NCI-H510A treated with DMSO at 0.1 percent for 48 hours (cell line): ENCODE measurements around the gene CRB2.

Experiments
- DNase-seq: peaks from one replicate; lab custom pipeline; 2025; lab: John Stamatoyannopoulos, UW

Gene CRB2

DNA sequence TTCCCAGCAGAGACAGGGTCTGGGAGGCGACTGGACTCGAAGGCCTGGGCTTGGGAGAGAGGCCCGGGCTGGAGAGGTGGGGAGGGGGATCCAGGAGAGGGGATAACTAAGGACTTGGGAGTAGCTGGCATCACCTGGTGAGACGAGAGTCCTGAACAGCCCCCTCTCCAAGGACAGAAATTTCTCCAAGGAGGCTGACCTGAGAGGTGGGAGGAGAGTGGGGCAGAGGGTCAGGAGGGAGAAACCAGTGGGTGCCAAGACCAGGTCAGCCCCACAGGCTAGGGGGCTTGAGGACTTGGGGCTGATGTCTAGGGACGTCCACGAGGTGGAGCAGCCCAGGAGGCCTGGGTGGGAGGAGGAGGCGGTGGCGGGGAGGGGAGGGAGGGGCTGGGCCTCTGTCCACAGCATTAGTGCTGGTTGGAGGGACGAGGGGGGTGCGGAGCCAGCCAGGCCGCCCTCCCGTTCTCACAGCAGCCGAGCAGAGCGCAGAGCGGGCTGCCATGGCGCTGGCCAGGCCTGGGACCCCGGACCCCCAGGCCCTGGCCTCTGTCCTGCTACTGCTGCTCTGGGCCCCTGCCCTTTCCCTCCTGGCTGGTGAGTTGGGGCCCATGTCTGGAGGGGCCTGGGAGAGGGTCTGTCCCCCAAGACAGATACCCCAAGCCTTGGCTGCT is at the start of gene CRB2:
Gene CRB2 (plus strand): TSS at position 437 of the 671 bp plus-strand sequence. CDS start 64 bp downstream, at position 501.
- peak; percentile 37 for DNase-seq

DNA sequence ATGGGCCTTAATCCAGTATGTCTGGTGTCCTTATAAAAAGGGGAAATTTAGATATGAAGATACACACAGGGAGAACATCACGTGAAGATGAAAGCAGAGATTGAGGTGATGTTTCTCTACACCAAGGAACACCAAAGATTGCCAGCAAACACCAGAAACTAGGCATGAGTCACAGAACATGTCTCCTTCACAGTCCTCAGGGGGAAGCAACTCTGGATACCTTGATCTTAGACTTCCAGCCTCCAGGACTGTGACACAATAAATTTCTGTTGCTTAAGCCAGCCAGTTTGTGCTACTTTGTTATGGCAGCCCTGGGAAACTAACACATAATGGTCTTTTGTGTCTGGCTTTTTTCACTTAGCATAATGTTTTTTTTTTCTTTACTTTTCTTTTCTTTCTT is 46.4 kb upstream of the CRB2 start:
- DNase-seq = no peak

DNA sequence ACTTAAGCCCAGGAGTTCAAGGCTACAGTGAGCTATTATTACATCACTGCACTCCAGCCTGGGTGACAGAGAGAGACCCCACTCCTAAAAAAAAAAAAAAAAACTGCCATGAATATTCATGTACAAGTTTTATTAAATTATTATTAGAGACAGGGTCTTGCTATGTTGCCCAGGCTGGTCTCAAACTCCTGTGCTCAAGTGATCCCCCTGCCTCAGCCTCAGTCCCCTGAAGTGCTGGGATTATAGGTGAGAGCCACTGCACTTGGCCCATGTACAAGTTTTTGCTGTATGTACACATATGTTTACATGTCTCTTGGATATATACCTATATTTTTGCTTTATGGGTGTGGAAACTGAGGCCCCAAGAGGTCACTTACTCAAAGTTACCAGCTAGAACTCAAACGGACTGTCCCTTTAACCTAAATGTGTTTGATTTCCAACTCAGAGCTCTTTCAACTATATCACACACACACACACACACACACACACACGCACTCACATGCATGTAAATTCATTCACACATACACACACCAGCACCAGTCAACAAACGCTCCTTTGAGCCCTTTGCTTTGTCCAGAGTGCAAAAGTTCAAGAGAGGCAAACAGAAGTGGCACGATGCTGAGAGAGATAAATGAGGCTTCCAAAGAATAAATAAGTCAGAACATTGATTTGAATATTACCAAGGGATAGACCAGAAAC is 45.3 kb upstream of the CRB2 start:
- DNase-seq = no peak

DNA sequence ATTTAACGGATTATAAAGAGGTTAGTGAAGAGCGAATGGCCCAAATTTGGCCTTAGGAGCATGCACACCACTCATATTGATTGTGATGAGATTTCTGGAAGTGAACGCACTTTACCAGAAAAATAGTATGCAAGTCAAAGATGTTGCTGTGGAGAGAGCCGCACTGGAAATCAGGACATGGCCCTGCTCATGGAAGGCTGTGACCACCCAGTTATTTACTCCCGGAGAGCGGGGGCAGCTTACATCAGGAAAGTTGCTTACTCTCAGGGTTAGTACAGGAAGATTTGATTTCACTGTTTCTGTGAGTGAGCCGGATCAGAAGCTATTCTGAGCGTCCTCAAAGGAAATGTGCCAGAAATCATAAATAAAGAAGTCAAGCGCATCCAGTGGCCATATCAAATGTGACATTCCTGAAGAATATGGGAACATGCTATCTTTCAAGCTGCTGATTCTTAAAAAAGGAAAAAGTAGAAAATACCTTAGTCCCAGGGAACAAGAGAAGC is 44.7 kb upstream of the CRB2 start:
- DNase-seq = no peak

DNA sequence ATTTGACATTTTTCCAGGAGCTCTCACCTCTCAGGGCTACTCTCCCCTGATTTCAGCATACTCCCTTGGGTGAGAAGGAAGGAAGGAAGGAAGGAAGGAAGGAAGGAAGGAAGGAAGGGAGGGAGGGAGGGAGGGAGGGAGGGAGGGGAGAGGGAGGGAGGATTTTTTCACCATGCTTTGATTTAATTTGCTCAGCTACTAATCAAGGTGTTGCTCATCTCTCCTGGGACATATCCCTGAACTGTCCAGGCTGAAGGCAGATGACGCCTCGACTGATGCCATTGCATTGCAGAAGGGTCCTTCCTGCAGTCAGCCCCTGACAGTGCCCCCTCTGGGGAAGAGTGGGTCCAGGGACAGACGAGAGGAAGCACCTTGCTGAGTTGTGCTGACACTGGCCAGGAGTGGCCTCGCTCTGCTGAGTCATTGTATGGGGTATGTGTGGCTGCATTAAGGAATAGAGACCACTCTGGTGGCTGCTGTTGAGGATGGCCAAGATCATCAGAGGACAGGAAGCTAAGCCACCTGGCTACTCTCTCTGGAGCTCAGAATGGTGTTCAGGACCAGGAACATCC is 43.6 kb upstream of the CRB2 start:
- no peak for DNase-seq

DNA sequence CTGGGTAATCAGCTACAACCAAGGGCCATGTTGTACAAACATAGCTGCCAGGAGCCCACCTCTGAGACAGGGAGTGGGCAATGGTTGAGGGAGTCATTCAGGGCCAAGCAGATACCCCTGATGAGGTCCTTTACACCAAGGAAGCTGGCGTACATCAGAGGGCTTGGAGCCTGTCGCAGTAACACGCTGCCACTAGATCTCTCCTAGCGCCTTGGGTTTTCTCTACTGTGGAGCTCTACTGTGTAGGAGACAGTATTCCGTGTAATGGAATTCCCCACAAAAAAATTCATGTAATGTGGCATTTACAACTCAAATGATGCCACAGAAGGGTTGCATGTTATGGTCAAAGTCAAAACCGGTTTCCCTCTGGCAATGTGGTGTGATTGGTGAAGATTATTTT is 41.4 kb upstream of the CRB2 start:
- no peak for DNase-seq

DNA sequence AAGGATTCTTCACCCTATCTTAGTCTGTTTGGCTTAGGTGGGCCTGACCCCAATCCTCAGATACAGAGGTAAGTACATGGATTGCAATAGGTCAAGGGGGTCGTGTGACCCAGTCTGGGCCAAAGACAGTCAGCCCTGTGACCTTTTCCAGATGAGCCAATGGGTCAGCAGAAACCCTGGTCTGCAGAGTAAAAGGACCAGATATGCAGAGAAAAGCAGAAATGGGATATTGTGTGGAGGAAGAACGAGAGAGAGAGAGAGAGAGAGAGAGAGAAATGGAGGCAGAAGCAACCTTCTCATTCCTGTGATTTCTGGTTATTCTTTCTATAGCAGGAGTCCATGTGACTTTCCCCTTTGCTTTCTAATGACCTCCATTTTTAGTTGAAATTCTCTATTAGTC is 40.4 kb upstream of the CRB2 start:
- no peak for DNase-seq

DNA sequence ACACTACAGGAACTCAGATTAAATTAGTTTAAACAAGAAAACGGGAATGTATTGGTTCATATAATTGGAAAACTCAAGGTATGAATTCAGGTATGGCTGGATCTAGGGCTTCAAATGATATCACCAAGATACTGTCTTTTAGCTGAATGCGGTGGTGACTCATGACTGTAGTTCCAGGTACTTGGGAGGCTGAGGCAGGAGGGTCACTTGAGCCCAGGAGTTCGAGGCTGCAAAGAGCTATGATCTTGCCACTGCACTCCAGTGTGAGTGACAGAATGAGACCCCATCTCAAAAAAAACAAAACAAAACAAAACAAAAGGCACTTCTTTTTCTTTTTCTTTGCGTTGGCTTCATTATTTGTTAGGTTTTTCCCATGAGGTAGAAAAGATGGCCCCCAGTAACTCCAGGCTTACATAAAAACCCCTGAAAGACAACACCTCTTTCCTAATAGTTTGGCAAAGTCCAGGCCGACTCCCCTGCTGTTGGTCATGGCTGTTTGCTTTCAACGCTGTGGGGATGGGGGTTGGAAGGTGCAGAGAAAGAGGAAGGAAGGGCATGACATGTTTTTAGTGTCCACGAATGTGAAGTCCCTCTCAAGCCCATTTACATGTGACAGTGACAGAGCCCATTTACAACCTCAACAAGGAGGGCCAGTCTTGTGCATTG is 39.8 kb upstream of the CRB2 start:
- DNase-seq = no peak

DNA sequence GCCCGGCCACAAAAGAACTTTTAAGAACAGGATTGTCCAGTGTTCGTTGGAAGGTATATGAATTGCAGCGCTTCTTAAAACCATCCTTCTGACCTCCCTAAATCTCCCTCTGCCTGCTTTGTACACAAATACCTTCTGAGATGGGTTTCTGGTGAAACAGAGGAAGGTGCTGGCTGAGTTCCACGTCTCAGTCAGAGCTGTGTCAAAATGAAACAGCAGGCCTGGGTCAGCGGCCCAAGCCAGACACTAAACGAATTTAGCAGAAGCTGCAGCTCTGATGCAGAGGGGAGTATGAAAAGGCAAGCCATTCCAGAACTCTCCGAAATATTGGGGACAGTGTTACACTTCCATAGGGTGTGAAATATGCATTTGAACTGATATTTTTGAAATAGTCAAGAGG is 37.8 kb upstream of the CRB2 start:
- no peak for DNase-seq

DNA sequence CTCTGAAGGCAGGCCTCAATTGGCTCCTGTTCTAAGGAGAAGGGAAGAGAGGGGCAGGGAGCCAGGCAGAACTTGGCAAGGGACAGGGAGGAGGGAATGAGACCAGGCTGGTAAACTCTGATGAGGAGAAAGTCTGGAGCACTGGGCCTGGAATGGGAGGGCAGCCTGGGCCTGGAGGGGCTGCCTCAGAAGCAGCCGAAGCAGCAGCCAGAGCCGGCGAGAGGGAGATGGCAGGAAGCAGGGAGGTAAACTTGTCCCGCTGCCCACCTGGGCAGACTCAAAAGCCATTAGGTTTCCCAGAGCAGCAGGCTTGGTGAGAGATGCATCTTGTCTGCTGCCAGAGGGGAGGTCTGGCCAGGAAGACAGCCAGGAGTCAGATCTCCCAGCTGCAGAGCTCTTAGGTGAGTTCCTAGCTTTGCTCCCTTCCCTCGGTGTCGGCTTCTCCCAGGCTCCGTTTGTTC is 37.0 kb upstream of the CRB2 start:
- no peak for DNase-seq

DNA sequence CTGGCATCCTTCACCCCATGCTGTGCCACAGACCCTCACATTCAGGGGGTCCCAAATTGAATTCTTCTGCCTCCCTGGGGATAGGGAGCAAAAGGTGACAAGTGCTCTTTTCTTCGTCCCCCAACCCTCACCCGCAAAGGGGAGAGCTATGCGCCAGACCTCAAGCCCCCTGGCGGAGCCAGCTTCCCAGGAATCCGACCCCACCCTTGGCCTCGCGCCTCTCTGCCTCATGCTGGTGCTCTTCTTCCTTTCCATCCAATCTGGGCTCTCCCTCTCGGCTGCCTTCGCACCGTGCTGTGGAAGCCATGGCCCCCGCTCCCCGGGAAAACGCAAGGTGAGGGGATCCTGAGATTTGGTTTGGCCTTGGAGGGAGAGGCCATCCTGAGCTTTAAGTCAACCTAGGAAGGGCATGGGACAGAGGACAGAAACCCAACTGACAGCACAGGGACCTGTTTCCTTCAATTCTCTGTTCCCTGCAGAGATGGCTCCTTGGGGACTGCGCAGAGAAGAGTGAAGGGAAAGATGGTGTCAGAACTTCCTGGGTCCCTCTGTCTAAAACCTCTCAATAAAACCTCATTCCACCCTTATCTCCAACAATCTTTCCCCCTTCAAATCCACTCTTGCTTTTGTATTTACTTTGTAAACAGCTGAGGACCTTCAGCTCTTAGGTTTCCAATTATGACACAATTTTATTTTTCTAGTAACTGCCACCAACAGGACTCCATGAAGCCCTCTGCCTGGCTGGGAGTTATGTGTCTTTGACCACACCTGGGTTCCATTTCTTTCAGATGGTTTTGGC is 36.3 kb upstream of the CRB2 start:
- no peak for DNase-seq

DNA sequence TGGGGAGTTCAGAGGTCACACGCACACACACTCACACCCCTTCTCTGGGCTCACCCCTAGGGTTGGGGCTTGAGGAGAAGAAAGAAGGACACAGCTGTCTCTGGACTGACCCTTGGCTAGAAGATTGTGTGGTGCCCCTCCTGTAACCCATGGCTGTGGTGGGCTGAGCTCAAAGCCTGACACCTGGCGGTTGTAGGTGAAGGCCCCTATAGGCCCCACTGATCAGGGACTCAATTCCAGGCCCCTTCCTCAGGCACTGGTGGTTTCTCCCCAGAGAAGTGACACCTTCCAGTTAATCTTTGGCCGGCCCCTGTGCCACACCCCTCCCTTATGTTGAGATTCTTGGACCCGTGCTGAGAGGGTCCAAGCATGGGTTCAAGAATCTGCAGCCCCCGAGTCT is 35.2 kb upstream of the CRB2 start:
- DNase-seq = no peak

DNA sequence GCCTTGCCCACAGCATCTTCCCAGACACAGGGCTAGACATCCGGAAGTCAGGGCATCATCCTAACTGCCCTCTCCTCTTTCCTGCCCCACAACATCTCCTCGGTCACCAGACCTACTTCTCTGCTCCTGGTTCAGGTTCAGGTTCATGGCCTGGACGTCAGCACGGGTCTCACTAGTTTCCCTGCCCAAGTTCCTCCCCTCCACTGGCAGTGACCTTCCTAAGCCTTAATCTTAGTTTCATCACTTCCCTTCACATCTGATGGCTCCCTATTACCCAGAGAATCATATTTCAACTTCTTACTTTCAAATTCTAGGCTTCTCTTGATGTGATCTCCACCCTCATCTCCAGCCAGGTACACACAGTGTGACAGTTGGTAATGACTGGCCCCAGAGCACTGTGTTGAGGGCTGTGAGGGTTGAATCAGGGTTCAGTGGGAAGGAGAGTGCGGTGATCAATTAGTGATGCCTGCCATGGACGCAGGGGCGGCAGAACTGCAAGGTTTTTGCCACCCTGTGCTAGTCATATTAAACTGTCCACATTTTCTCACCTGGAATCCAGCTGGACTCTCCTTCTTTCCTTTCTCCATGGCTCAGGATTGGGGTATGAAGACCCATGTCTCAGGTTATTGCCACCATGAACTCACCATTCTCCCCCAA is 34.3 kb upstream of the CRB2 start:
- DNase-seq = no peak

DNA sequence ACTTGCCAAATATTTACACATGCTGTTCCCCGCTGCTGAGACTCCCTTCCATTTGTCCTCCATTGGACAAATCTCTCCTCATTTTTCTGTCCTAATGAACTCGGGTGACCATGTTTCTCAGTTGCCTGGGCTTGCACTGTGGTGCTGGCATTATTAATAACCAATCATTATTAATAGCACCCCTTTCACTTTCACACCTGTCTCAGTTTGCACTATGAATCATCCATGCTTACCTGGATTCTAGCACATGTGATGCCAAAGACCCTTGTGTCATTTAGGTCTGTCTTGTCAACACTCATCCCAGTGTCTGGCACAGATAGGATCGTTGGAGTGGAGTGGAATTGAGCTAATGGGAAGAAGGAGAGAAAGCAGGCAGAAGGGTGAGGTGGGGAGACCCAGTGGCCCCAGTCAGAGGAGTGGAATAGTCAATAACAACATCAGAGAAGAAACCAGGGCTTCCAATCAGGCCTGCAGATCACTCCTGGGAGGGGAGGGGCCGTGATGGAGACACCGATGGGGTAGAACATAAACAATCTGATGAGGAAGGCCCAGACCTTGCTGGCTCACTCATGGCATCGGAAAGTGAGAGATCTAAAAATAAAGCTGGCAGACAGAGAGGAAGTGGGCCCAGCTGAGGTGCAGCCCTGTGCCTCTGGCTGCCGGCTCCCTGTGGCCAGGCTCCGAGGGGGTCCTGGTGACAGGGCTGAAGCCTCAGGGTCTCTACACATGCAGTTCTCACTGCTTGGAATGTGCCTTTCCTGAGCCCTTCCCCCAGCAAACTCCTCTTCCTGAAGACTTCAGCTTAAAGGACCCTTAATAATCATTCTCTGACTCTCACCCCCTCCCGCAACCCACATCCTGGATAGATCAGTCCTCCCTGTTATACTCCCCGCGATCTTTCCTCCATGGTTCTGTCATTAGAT is 33.5 kb upstream of the CRB2 start:
- peak; percentile 26 for DNase-seq

DNA sequence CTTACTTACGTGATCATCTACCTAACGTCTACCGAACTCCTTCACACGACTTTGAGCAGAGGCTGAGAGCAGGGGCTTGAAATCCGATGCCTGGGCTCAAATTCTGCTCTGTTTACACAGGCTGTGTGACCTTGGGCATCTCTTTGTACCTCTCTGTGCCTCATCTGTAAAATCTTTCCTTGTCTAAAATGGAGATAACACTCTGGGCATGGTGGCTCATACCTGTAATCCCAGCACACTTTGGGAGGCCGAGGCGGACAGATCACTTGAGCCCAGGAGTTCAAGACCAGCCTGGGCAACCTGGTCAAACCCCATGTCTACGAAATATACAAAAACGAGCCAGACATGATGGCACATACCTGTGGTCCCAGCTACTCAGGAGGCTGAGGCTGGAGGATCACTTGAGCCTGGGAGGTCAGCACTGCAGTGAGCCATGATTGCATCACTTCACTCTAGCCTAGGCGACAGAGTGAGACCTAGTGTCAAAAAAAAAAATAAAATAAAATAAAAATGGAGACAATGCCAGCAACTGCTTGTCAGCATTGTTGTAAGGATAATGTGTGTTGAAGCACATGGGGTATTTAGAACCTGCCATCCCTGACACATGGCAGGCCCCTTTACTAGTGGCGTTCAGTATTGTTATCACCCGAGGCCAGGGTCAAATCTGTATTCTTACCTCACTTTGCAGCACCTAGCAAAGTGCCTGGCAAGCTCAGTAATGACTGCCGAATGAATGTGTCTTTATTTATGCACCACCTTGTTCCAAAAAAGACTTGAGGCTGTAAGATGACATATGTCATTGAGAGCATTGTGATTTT is 32.6 kb upstream of the CRB2 start:
- no peak for DNase-seq

DNA sequence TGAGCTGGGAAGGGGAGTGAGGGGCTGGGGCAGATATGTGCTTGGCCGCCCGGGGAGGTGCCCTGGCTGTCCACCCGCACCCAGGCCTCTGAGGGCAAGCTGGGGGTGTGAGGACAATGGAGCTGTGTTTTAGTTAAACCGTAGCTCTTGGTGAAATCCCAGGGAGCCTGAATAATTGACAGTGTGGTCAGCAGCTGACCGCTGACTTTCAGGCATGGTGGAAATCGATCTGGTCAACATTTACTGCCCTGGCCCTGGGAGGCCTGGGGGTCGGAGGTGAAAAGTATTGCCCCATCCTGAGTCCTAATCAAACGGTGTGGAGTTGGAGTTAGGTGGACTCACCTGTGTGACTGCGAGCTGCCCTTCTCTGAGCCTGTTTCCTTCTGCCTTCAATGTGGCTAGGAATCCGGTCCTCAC is 31.2 kb upstream of the CRB2 start:
- no peak for DNase-seq

DNA sequence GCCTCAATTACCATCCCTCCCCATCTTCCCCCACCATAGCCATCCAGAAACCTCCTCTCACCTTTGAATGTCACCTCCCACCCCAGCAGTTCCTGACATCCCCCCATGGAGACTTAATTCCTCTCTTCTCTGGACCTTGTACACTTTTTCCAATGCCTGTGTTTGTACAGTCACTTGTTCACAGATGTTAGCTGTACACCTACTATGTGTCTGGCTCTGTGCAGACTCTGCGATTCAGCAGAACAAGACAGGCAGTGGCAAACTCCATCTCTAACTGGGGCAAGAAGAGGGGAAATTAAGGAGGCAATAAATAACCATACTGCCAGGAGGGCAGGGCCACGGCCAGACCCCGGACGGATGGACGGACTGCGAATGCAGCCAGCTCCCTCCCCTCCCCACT is 29.8 kb upstream of the CRB2 start:
- no peak for DNase-seq

DNA sequence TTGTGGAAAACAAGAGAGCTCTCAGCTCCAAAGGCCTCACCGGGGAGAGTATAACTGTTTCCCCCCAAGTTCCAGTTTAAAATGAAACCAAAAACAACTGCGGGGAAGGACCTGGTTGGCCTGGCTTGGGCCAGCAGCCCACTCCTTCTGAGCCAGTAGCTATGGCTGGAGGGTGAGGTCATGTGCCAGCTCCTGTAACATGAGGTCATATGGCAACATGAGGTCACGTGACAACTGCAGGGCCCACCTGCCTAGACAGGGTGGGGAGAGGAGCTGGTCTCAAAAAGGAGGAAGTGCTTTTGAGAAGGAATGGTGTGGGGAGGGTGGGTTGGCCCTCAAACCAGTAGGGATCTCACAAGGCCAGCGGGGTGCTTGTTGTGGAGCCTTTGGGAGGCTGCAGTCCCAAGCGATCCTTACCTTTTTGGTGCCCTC is 29.3 kb upstream of the CRB2 start:
- DNase-seq = peak; percentile 46

DNA sequence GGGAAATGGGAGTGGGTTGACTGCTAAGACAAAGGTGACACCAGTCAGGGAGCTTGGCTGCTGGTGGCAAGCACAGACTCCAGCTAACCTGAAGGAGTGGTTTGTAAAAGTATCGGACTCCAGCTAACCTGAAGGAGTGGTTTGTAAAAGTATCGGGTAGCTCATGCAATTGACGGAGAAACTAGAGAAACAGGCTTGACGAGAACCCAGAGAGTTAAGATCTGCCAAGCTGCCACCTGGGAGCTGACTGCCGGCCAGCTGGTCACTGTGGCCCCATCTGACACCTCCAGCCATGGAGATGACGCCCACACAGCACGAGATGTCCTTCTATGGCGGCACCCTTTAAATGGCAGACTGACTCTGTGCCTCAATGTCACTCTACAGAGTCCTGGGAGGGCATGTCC is 28.3 kb upstream of the CRB2 start:
- peak; percentile 93 for DNase-seq
